CD14-positive monocyte (primary cell): ENCODE measurements around the gene PRR9. TPM values are rescaled to one million over a fixed set of nuclear protein-coding genes. Genes with fewer than 3 reads are reported as not detected.
"Not testable (repeated sequence)": the region's sequence is repeated elsewhere in the genome, so short reads cannot be mapped to it uniquely, and the experiment has no call there.

Experiments used
- DNase-seq, 3 donors: peaks; one replicate each; pipeline ENCODE4 v3.0.0-alpha.2; 2011 to 2022
- H2AFZ ChIP-seq: 2 replicates; pipeline ENCODE4 v1.6.0; 2012; ENCODE audit warnings: mild to moderate bottlenecking, low read depth, low read length, inconsistent platforms; ENCODE audit not compliant: insufficient read depth, poor library complexity, severe bottlenecking
- H3K27ac ChIP-seq, 2 donors: 1 replicate in 1 of 2; 2 replicates in 1 of 2; pipeline ENCODE4 v1.5.1; 2012 to 2013; ENCODE audit warnings: low read length in 2 of 2, control low read depth in 1 of 2, inconsistent platforms in 1 of 2, low read depth in 1 of 2, mild to moderate bottlenecking in 1 of 2
- H3K27me3 ChIP-seq, 2 donors: one replicate each; pipeline versions ENCODE4 v1.6.0 to v1.6.1; 2011 to 2013; ENCODE audit warnings: low read length in 2 of 2; ENCODE audit not compliant: control insufficient read depth in 2 of 2, insufficient read depth in 2 of 2
- H3K36me3 ChIP-seq, 2 donors: replicated peaks in 1 of 2; 1 replicate in 1 of 2; 2 replicates in 1 of 2; pipeline versions ENCODE4 v1.5.1 to v1.6.1; 2012 to 2013; ENCODE audit warnings: low read length in 2 of 2, control low read depth in 1 of 2, inconsistent platforms in 1 of 2, mild to moderate bottlenecking in 1 of 2; ENCODE audit not compliant: insufficient read depth in 2 of 2, control insufficient read depth in 1 of 2
- H3K4me1 ChIP-seq, 2 donors: 1 replicate in 1 of 2; 2 replicates in 1 of 2; pipeline versions ENCODE4 v1.5.1 to v1.6.1; 2012 to 2013; ENCODE audit warnings: low read length in 2 of 2, control low read depth in 1 of 2, inconsistent platforms in 1 of 2, mild to moderate bottlenecking in 1 of 2, moderate library complexity in 1 of 2; ENCODE audit not compliant: insufficient read depth in 2 of 2, control insufficient read depth in 1 of 2
- H3K4me2 ChIP-seq: replicated peaks from 2 replicates; pipeline ENCODE3; 2012; ENCODE audit warnings: low read length, moderate library complexity, mild to moderate bottlenecking; ENCODE audit not compliant: poor library complexity, severe bottlenecking; ENCODE audit errors: extremely low read depth
- H3K4me3 ChIP-seq, 3 experiments: fragments of 200-600 bp in 1 of 3; sonication (generic) in 1 of 3; replicated peaks in 1 of 3; 1 replicate in 2 of 3; 2 replicates in 1 of 3; pipeline ENCODE4 v1.5.1; 2011 to 2013; ENCODE audit warnings: low read length in 3 of 3, mild to moderate bottlenecking in 3 of 3, control low read depth in 2 of 3, low read depth in 2 of 3, inconsistent platforms in 1 of 3, moderate library complexity in 1 of 3
- H3K79me2 ChIP-seq: 2 replicates; pipeline ENCODE4 v1.6.0; 2012; ENCODE audit warnings: mild to moderate bottlenecking, control low read depth, inconsistent platforms, low read length, moderate library complexity; ENCODE audit not compliant: insufficient read depth
- H3K9ac ChIP-seq: 2 replicates; pipeline ENCODE4 v1.6.0; 2017; ENCODE audit warnings: low read length, mild to moderate bottlenecking; ENCODE audit not compliant: insufficient read depth, poor library complexity, severe bottlenecking
- H3K9me3 ChIP-seq, 2 donors: replicated peaks in 1 of 2; 1 replicate in 1 of 2; 2 replicates in 1 of 2; pipeline versions ENCODE4 v1.5.1 to v1.6.1; 2012 to 2013; ENCODE audit warnings: low read length in 2 of 2, control low read depth in 1 of 2; ENCODE audit not compliant: control insufficient read depth in 1 of 2, insufficient read depth in 1 of 2
- H4K20me1 ChIP-seq: 2 replicates; pipeline ENCODE4 v1.6.0; 2012; ENCODE audit warnings: mild to moderate bottlenecking, low read length, control low read depth, moderate library complexity; ENCODE audit not compliant: insufficient read depth
- H3K27ac Mint-ChIP-seq, 7 donors: one replicate each; pipeline ENCODE4 v1.8.0; 2020; ENCODE audit warnings: mild to moderate bottlenecking in 7 of 7, mixed read lengths in 7 of 7, moderate library complexity in 6 of 7, inconsistent platforms in 2 of 7
- H3K27me3 Mint-ChIP-seq, 3 donors: one replicate each; pipeline ENCODE4 v1.8.0; 2021 to 2022; ENCODE audit warnings: low read depth in 3 of 3, mild to moderate bottlenecking in 3 of 3, mixed read lengths in 3 of 3, moderate library complexity in 3 of 3, inconsistent platforms in 1 of 3
- H3K36me3 Mint-ChIP-seq, 2 donors: one replicate each; pipeline ENCODE4 v1.8.0; 2020; ENCODE audit warnings: mixed read lengths in 2 of 2, inconsistent platforms in 1 of 2, mild to moderate bottlenecking in 1 of 2
- H3K4me1 Mint-ChIP-seq: one replicate; pipeline ENCODE4 v1.8.0; 2020; ENCODE audit warnings: mild to moderate bottlenecking, mixed read lengths
- H3K4me3 Mint-ChIP-seq, 2 donors: one replicate each; pipeline ENCODE4 v1.8.0; 2020; ENCODE audit warnings: mild to moderate bottlenecking in 2 of 2, mixed read lengths in 2 of 2, moderate library complexity in 1 of 2
- H3K9me3 Mint-ChIP-seq, 7 donors: one replicate each; pipeline ENCODE4 v1.8.0; 2020 to 2022; ENCODE audit warnings: mixed read lengths in 7 of 7, mild to moderate bottlenecking in 6 of 7, moderate library complexity in 6 of 7, inconsistent platforms in 2 of 7
- CTCF ChIP-seq: fragments of 200-600 bp; IDR thresholded peaks from one replicate; pipeline ENCODE4 v1.8.0; 2022; ENCODE audit warnings: antibody characterized with exemption, mild to moderate bottlenecking
- WGBS: methylation state at CpG from one replicate; pipeline ENCODE4 v1.1.5; 2013; ENCODE audit warnings: missing lambda C conversion rate; ENCODE audit not compliant: insufficient coverage; 5-methylcytosine and 5-hydroxymethylcytosine counted together
- intact Hi-C, 2 donors: fragments of 100-400 bp; cut with micrococcal nuclease; formaldehyde crosslinking; loops; one replicate each; pipeline versions ENCODE4 v1.15.0 to v1.15.1; 2023
- polyA plus RNA-seq, 3 donors: library from polyadenylated mRNA; depleted of rRNA in 1 of 3; unstranded in 2 of 3; stranded (reverse) in 1 of 3; fragments of 300-500 nt in 2 of 3; fragments of >200 nt in 1 of 3; fragmentation: Illumina TruSeq in 2 of 3; gene quantifications; 1 replicate in 2 of 3; 2 replicates in 1 of 3; pipeline ENCODE4 v1.2.3, GENCODE V29; 2012 to 2021

The PRR9 gene
- polyA plus RNA-seq, 3 donors = not detected

GRCh38 chr1:153223040-153223891 lies 5.9 kb downstream of the PRR9 start:
- H3K4me3 ChIP-seq, H3K9me3 ChIP-seq, H3K27me3 Mint-ChIP-seq, H3K4me2 ChIP-seq, H3K79me2 ChIP-seq, H3K9me3 Mint-ChIP-seq, H4K20me1 ChIP-seq, H3K27me3 ChIP-seq, H3K36me3 Mint-ChIP-seq, H3K4me1 Mint-ChIP-seq, H3K36me3 ChIP-seq, intact Hi-C loops, H3K27ac Mint-ChIP-seq, H3K27ac ChIP-seq, H3K4me1 ChIP-seq, H2AFZ ChIP-seq, H3K9ac ChIP-seq: not testable (repeated sequence)
- WGBS = 66% methylated on average over 10 of the region's 16 CpGs
- peak overlapping the region in 1 of 2 donors; percentile 59 for H3K4me3 Mint-ChIP-seq
- DNase-seq = peak; percentile 16 to 34 (median 34)
- TF ChIP-seq CTCF = peak; percentile 85

GRCh38 chr1:153227810-153228209 lies 10.4 kb downstream of the PRR9 start:
- Histone ChIP-seq H3K4me3 (no peak overlapping the region), H3K27me3 (peaks cover 0 to 4% of the 10 kb centered on the region in 2 donors), H3K79me2 (no peaks in the 10 kb centered on the region), H3K27ac (no peak overlapping the region), H2AFZ (no peak overlapping the region), H3K4me2 (no peak overlapping the region), H3K9ac (no peak overlapping the region), H4K20me1 (no peaks in the 10 kb centered on the region), H3K36me3 (no peaks in the 10 kb centered on the region), H3K9me3 (no peaks in the 10 kb centered on the region), H3K4me1 (peaks cover 26 to 27% of the 10 kb centered on the region in 2 donors)
- intact Hi-C loops = no loop called here
- Mint-ChIP-seq H3K27me3 (peaks cover 0 to 24% (median 3%) of the 10 kb centered on the region in 3 donors), H3K4me1 (peaks cover 34% of the 10 kb centered on the region), H3K36me3 (no peaks in the 10 kb centered on the region), H3K27ac (no peak overlapping the region), H3K9me3 (no peaks in the 10 kb centered on the region), H3K4me3 (no peak overlapping the region)
- 87% methylated on average over 2 of the region's 2 CpGs for WGBS
- DNase-seq = no peak
- no peak for TF ChIP-seq CTCF
